ENCODE results near the gene SSTR3.
A peak's percentile ranks its signal among the peaks of the same experiment; 100 is the strongest.

The SSTR3 gene

DNA sequence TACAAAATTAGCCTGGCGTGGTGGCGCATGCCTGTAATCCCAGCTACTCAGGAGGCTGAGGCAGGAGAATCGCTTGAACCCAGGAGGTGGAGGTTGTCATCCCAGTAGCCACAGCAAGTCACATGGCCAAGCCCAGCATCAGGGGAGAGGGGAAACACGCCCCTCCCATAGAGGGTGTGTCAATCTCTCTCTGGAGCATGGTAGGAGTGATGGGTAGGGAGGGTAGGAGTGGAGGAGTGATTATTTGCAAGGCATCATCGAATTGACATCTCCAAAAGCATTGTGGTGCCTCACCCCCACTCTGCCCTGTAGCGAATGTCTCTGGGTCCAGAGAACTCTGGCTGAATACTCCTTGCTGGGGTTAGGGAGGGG, 6.1 kb upstream of the SSTR3 start:
- DNase-seq (ENCODE audit: low read depth, low spot score): no peak
- H3K4me3 ChIP-seq (ENCODE audit: low read length): peak overlapping the region; percentile 10

DNA sequence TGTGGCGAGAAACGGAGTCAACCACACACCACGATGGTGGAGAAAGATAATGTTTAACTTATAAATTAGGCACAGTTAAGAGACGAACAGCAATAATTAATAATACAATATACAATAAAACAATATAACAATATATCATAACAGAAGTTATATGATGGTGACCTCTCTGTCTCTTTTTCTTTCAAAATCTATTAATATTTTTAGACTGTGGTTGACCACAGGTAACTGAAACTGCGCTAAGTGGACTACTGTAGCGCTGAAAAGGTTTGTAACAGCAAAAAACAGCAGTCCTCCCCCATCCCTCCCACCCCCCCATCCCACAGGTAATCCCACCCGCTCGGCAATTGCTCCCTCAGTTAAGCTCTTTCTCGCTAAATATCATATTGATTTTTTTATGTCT, 3.6 kb upstream of the SSTR3 start:
- no peak for DNase-seq (ENCODE audit: low read depth, low spot score)
- no peak overlapping the region for H3K4me3 ChIP-seq (ENCODE audit: low read length)

DNA sequence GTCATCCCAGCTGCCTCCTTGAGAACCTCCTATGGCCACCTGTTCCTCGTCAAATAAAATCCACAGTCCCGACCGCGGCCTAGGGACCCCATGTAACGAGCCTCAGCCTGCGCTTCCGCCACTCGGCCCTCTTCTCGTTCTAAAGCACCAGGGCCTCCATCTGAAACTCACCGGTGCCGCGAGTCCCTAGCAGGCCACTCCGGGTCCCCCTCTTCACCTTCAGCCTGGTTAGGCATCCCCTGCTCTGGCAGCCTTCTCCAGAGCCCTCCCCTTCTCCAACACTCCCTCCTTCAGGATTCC, 2.4 kb upstream of the SSTR3 start:
- DNase-seq (ENCODE audit: low read depth, low spot score): no peak
- H3K4me3 ChIP-seq (ENCODE audit: low read length): no peak overlapping the region

DNA sequence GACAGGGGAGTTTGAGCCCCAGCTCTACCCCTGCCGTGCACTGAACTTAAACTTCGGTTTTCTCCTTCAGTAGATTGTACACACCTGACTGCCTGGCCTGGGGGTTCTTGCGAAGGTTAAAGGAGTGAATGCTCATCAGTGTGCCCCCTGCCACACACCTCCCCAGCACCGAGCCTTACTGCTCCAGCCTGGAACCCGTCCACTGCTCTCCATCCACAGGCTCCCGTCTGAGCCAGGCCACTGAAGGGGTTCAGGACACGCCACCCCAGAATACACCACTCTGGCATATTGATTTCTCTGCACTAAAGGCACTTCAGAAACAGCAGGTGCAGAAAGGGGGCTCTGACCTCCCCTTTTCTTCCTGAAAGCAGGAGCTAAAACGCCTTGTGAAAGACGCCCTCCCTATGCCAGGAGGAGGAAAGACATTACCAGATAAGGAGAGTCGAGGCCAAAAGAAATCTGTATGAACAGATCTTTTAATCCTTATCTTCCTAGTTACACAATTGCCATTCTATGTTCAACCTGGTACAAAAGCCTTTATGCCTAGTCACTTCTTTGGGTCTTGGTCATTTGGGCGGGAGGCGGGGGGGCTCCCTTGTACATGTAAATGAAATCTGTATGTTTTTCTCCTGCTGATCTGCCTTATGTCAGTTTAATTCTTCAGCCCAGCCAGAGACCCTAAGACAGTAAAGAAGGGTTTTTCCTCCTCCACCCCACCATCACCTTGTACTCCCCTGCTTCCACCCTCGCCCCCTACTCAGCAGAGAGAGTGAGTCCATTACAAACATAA, 1.9 kb upstream of the SSTR3 start:
- H3K4me3 ChIP-seq (ENCODE audit: low read length): no peak overlapping the region
- DNase-seq (ENCODE audit: low read depth, low spot score): no peak

DNA sequence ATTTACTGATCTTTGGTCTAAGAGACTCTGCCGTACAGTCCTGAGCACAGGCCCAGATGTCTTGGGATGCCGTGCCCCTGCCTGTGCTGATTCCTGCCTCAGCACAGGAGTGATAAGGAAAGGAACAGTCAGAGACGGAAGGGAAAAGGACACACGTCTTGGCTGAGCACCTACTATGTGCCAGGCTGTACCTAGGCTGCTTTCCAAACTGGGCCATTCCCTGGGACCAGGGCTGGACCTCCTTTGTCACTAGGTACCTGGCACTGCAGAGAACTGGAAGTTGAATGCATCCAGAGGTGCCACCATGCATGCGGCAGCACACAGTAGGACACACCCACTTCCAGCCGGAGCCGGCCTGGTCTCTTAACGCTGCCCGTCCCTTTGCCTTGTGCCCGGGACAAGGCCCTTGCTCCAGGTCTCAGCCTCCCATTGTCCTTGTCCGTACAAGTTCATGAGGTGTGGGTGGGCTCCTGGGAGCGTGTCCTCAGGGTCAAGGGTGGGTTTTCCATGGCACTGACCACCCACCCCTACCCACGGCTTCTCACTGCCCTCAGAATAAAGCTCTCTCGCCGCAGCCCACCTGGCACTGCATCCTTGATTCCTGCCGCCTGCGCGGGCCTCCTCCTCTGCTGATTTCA, 1.1 kb upstream of the SSTR3 start:
- H3K4me3 ChIP-seq (ENCODE audit: low read length): no peak overlapping the region
- no peak for DNase-seq (ENCODE audit: low read depth, low spot score)

DNA sequence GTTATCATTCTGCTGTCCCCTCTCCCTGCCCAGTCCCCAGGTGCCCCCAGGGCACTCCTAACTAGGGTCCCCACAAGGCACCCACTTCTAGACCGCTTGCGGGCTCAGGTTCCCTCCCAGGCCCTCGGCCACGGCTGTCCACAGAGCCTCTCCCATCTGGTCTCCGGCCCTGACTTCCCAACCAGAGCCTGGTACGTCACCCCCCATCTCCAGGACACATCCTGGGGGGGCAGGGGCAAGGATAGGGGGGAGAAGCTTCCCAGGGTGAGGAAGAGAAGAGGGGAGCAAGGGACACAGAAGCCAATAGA, 457 bp downstream of the SSTR3 start:
- H3K4me3 ChIP-seq (ENCODE audit: low read length): no peak overlapping the region
- DNase-seq (ENCODE audit: low read depth, low spot score): no peak

DNA sequence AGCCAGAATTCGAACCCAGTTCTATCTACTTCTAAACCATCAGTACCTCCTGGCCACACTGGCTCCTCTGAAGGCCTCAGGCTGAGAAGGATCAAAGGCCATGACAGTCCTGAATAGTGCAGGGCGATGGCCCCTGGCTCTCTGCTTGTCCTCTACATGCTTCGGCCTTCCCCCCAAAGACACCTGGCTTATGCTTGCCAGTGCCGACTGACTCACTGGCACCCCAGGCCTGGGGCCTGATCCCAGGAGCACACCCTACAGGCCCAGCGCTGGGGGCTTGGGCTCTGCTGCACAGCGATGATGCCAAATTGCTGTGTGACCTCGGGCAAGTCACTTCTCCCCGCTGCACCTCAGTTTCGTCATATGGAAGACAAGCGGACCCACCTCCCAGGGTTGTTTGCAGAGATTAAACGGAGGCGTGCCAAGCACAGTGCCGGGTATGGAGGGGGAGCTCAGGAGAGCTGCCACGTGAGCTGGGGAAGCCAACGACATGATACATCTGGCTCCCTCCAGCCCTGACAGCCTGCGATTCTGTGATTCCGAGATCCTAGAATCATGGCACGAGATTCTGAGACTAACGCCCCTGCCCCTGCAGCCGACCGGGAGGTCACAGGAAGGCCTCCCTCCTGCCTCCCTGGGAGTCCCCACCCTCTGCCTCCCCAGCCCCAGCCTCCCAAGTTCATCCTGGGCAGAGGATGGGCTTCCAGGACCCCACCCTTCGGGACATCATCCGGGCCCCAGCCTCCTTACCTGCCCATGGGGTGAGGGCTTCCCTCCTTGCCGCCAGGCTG, 1.0 kb downstream of the SSTR3 start:
- no peak for DNase-seq (ENCODE audit: low read depth, low spot score)
- H3K4me3 ChIP-seq (ENCODE audit: low read length): no peak overlapping the region

DNA sequence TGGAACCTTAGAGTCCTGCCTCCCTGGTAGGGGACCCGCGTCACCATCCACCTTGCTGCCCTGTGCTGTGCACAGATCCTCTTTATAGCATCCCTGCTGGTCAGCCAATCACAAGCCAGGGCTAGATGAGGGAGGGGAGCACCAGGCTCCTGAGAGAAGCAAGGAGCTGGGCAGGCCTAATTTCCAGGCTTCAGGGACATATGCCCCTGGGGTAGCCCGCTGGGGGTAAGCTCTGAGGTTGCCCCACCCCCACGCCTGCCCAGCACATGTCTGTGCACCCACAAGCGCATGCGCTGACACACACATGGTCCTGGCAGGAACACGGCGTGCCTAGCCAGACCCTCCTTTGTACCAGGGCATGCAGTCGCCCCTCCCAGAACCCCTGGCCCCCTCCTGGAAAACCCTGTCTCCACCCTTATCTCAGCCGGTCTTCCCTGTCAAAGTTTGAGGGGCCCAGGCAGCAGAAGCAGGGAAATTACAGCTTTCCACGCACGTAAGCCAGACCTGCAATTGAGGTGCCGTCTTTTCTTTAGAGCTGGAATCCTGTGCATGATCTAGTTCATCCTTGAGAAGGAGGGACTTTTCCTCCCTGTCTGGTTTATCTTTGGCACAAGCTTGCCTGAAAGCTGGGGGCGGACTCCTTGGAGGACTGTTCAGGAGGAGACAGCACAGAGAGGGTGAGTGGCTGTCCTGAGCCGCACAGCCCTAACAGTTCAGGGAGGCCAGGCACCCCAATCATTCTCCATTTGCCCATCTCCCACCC, 2.1 kb downstream of the SSTR3 start:
- no peak overlapping the region for H3K4me3 ChIP-seq (ENCODE audit: low read length)
- no peak for DNase-seq (ENCODE audit: low read depth, low spot score)

DNA sequence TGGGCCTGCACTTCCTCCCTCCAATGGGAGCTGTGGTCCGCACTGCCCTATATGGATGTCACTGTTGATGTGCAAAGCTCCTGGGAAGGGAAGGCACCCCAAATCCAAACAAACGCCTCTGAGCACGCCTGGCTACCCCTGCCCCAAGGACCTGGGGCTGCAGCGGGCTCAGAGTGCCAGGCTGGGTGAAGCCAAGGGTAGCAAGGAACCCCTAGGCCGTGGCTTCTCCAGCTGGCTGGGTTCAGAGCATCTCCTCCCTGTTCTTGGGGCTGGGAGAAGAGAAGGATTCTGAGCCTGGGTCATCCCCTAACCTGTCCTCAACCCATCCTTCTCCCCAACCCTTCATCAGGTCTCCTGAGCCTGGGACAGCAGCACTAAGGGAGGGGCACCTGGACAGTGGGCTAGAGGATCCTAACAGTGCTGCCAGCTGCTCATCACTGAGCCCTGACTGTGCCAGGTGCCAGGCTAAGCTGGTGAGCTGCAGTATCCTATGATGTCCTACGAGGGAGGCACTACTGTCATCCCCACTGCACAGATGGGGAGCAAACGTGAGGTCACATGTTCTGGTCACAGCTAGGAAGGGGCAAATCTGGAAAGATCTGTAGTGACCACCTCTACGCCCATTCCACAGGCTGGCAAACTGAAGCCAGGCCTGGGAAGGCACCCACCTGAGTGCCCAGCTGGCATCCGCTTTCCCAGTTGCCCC, 3.0 kb downstream of the SSTR3 start:
- no peak overlapping the region for H3K4me3 ChIP-seq (ENCODE audit: low read length)
- DNase-seq (ENCODE audit: low read depth, low spot score): no peak

DNA sequence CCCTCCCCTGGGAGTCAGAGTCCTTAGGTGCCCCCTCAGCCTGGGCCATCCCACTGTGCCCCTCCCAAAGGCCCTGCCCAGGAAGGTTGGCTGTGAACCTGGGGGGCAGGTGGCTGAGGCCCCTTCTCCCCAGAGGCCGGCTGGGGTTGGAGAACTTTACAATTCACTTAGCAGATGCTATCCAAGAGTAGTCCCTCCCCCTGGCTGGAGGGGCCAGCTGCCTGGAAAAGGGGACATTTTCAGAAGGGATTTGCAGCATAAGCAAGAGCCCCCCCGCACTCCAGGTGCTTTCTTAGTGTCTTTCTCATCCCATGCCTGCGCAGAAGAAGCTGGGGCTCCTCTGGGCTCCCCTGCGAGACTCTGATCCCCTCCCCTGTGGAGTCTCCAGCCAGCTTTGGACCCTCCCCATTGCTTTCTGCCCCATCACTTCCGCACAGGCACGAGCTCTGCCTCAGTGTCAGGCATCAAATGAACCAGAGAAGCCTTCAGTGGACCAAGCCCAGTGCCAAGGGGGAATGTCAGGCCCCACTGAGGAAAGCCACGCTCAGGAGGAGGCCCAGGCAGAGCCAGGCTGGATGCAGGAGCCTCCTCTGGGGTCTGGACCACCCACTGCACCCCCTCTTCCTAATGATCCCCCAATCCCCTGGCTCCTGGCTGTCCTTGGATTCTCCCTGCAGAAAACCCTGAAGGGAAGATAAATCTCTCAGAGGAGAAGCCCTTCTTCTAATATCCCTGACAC, 3.7 kb downstream of the SSTR3 start:
- no peak overlapping the region for H3K4me3 ChIP-seq (ENCODE audit: low read length)
- no peak for DNase-seq (ENCODE audit: low read depth, low spot score)

DNA sequence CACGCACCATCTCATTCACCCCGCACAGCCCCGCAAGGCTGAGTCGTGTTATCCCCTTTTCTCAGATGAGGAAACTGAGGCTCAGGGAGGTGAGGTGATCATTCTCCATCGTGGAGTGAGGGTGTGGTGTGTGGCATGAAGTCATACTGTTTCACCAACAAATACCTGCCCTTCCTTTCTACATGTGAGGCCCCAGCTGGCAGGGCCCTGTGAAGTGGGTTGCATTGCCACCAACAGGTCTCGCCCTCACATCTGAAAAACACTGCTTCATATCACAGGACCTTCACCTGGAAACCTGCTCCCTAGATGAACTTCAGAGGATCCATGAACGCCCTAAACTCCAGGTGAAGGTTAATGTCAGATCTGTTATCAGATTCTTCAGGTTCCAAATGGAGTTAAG, 4.3 kb downstream of the SSTR3 start:
- H3K4me3 ChIP-seq (ENCODE audit: low read length): no peak overlapping the region

DNA sequence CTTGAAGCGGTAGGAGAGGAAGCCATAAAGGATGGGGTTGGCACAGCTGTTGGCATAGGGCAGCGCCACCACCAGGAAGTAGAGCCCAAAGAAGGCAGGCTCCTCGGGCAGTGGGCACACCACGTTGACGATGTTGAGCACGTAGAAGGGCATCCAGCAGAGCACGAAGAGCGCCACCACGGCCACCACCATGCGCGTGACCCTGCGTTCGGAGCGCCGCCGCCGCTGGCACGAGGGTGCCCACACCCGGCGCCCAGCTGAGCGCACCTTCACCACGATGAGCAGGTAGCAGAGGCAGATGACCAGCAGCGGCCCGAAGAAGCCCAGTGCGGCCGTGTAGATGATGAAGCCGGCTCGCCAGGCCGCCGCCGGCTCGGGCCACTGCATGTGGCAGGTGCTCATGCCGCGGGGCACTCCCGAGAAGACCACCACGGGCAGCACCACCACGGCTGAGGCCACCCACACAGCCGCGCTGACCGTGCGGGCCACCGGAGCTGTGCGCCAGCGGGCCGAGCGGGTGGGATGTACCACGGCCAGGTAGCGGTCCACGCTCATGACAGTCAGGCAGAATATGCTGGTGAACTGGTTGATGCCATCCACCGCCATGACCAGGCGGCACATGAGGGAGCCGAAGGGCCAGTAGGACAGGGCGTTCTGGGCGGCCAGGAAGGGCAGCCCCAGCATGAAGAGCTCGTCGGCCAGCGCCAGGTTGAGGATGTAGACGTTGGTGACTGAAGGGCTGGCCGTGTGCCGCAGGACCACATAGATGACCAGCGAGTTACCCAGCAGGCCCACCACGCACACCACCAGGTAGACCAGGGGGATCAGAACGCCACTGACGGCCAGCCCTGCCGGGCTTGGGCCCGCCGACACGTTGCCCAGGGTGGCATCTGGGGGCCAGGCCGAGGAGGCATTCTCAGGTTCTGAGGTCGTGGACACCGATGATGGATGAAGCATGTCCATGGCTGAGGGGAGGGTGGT, 5.1 kb downstream of the SSTR3 start:
- H3K4me3 ChIP-seq (ENCODE audit: low read length): no peak overlapping the region

More for the DNA sequence above, 4.3 kb downstream of the SSTR3 start:
- DNase-seq (ENCODE audit: low read depth, low spot score): no peak

DNA sequence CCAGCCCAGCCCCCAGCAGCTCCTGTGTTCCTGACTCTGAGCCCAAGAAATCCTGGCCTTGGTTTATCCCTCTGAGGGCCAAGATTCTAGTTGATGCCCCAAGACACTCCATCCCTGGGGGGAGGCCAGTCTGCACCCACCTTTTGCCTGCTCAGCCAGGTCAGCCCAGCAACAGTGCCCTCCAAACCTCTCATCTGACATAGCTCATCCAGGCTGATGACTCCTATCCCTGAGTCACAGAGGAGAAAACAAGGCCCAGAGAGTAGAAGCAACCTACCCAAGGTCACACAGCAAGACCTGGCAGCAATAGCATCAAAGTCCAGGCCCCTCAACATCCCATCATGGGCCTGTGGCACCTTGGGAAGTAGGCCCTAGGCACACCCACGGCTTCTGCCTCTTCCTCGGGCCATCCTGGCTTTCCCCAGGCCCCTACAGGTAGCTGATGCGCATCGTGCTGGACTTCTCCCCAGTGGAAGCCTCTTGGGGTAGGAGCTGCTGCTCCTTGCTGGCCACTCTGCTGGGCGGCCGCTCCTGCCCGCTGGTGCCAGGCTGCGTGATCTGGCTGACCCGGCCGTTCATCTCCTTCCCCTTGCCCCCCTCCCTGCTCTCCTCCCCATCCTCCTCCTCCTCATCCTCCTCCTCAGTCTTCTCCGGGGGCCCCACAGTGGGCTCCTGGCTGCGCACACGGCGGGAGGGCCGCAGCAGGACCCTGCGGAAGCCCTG, 6.0 kb downstream of the SSTR3 start:
- no peak for DNase-seq (ENCODE audit: low read depth, low spot score)
- no peak overlapping the region for H3K4me3 ChIP-seq (ENCODE audit: low read length)

More for the DNA sequence above, 5.1 kb downstream of the SSTR3 start:
- no peak for DNase-seq (ENCODE audit: low read depth, low spot score)

DNA sequence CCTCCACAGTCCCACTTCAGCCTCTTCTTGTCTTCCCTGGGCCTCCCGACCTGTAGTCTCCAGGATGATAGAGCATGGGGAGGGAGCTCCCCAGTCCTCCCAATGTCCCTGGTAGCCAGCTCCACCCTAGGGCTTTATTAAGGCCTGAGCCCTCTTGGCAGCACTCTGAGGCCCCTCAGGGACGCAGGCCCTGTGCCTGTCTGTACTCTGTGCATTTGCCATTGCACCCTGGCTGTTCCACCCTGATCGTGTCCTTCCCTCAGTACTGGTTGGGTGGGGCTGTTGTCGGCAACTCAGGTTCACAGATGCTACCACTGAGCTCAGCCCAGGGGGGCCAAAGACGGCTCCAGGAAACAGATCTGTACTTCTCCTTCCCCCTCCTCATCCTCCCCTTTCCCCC, 7.2 kb downstream of the SSTR3 start:
- no peak overlapping the region for H3K4me3 ChIP-seq (ENCODE audit: low read length)
- no peak for DNase-seq (ENCODE audit: low read depth, low spot score)

DNA sequence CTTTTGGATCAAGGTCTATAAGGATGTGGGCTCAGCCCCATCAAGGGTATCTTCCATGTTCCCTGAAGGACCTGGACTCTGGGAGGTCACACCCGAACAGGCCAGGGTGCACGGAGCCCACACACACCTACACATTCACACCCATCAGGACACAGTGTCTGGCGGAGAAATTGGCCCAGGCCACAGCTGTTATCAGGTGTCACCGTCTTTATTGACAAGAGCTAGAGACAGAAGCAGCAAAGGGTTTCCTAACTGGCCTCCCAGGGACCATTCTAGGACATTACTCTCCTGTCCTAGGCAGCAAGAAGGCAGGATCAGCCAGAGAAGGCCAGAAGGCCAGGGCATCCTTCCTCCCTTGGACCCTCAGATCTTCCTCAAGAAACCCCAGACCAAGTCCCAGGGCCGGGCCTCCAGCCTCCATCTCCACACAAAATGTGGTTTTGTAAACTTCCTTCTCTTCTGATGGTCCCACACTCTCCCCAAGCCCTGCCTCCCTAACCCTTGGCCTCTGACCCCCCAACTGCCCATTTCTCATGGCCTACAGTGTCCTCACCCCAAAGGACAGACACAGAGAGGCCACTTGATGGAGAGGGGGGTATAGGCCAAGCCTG, 8.1 kb downstream of the SSTR3 start:
- no peak for DNase-seq (ENCODE audit: low read depth, low spot score)
- no peak overlapping the region for H3K4me3 ChIP-seq (ENCODE audit: low read length)

DNA sequence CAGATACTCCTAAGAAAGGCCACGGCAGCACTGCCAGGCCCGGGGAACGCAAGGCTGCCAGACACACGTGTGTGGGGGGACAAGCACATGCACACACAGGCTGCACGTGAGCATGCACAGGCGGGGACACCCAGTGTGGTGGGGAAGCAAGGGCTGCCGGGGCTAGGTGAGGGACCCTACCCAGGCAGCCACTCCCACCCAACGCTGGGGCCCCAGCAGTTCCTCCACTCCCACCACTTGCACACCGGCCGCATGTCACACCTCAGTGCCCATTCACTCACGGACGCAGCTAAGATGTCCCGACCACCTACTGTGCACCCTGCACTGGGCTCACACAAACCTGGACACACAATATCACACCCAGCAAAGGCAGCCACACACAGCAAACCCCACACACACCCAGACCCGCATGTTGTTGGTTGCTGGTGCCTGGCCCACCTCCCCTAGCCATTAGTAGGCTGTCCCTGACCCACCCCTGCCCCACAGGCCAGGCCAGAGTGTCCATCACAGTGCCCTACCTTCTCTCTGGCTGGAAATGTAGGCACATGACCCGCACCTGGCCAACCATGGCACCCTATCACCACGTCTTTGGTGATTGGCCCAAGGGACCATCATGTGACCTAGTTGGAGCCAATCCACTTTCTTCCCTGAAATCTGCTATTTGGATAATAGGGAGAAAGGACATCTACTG, 8.8 kb downstream of the SSTR3 start:
- no peak for DNase-seq (ENCODE audit: low read depth, low spot score)
- H3K4me3 ChIP-seq (ENCODE audit: low read length): no peak overlapping the region
